WTC11 (cell line): Measurements from ENCODE around the gene LRRC72.

ENCODE experiments used
- CREB1 ChIP-seq: sonication (generic); formaldehyde crosslinking; IDR thresholded peaks from 2 replicates; pipeline ENCODE4 v1.8.0; 2023; ENCODE audit warnings: mild to moderate bottlenecking, missing genetic modification reagents
- CTCF ChIP-seq: fragments of 200-600 bp; IDR thresholded peaks from 2 replicates; pipeline ENCODE4 v1.8.0; 2022; ENCODE audit warnings: antibody characterized with exemption
- ELF4 ChIP-seq: sonication (generic); formaldehyde crosslinking; IDR thresholded peaks from 2 replicates; pipeline ENCODE4 v1.8.1; 2022; ENCODE audit warnings: low read depth, mild to moderate bottlenecking, moderate library complexity, missing genetic modification reagents
- FOXP1 ChIP-seq: sonication (generic); formaldehyde crosslinking; IDR thresholded peaks from 2 replicates; pipeline ENCODE4 v1.8.0; 2022; ENCODE audit warnings: missing genetic modification reagents, mild to moderate bottlenecking, moderate library complexity, borderline replicate concordance
- JAZF1 ChIP-seq: fragments of 250-450 bp; sonication (Bioruptor Pico); IDR thresholded peaks from 2 replicates; pipeline ENCODE4 v1.9.0; 2021; ENCODE audit warnings: moderate library complexity, mild to moderate bottlenecking, inconsistent platforms
- JUN ChIP-seq: sonication (generic); formaldehyde crosslinking; IDR thresholded peaks from 2 replicates; pipeline ENCODE4 v1.8.0; 2023; ENCODE audit warnings: mild to moderate bottlenecking, missing genetic modification reagents
- SP1 ChIP-seq: sonication (generic); formaldehyde crosslinking; conservative IDR thresholded peaks from 2 replicates; pipeline ENCODE4 v1.8.1; 2022; ENCODE audit warnings: missing genetic modification reagents
- ZNF121 ChIP-seq: sonication (generic); formaldehyde crosslinking; IDR thresholded peaks from 2 replicates; pipeline ENCODE4 v1.8.0; 2023; ENCODE audit warnings: missing genetic modification reagents
- TF ChIP-seq, protein P1 (sequence below): sonication (generic); formaldehyde crosslinking; IDR thresholded peaks from 2 replicates; pipeline ENCODE4 v1.8.0; 2022; ENCODE audit warnings: mild to moderate bottlenecking, missing genetic modification reagents
- TF ChIP-seq, protein P2 (sequence below): sonication (generic); formaldehyde crosslinking; IDR thresholded peaks from 2 replicates; pipeline ENCODE4 v1.8.0; 2022; ENCODE audit warnings: missing genetic modification reagents

- TF ChIP-seq, protein P1, sequence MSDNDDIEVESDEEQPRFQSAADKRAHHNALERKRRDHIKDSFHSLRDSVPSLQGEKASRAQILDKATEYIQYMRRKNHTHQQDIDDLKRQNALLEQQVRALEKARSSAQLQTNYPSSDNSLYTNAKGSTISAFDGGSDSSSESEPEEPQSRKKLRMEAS (CRISPR knock-in tag): no peak
- TF ChIP-seq CREB1 (CRISPR knock-in tag) (no peak), SP1 (CRISPR knock-in tag) (no peak), CTCF (no peak), JAZF1 (CRISPR knock-in tag) (no peak), FOXP1 (no peak), ELF4 (no peak), JUN (CRISPR knock-in tag) (no peak), ZNF121 (no peak)
- TF ChIP-seq, protein P2, sequence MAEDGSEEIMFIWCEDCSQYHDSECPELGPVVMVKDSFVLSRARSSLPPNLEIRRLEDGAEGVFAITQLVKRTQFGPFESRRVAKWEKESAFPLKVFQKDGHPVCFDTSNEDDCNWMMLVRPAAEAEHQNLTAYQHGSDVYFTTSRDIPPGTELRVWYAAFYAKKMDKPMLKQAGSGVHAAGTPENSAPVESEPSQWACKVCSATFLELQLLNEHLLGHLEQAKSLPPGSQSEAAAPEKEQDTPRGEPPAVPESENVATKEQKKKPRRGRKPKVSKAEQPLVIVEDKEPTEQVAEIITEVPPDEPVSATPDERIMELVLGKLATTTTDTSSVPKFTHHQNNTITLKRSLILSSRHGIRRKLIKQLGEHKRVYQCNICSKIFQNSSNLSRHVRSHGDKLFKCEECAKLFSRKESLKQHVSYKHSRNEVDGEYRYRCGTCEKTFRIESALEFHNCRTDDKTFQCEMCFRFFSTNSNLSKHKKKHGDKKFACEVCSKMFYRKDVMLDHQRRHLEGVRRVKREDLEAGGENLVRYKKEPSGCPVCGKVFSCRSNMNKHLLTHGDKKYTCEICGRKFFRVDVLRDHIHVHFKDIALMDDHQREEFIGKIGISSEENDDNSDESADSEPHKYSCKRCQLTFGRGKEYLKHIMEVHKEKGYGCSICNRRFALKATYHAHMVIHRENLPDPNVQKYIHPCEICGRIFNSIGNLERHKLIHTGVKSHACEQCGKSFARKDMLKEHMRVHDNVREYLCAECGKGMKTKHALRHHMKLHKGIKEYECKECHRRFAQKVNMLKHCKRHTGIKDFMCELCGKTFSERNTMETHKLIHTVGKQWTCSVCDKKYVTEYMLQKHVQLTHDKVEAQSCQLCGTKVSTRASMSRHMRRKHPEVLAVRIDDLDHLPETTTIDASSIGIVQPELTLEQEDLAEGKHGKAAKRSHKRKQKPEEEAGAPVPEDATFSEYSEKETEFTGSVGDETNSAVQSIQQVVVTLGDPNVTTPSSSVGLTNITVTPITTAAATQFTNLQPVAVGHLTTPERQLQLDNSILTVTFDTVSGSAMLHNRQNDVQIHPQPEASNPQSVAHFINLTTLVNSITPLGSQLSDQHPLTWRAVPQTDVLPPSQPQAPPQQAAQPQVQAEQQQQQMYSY (CRISPR knock-in tag): no peak
Observed at GRCh38 chr7:16531707-16532106, 5.1 kb downstream of the LRRC72 start.
